PFSK-1 (cell line): ENCODE measurements around the gene CRADD.
A peak's percentile ranks its signal among the peaks of the same experiment; 100 is the strongest.

Experiments used
- FOXP2 ChIP-seq: optimal IDR thresholded peaks from 2 replicates; pipeline ENCODE3; 2011; ENCODE audit warnings: borderline replicate concordance, control low read depth, inconsistent platforms; ENCODE audit not compliant: insufficient read depth; ENCODE audit errors: extremely low read length, extremely low read depth
- POLR2AphosphoS5 ChIP-seq: IDR thresholded peaks from 2 replicates; pipeline ENCODE4 v1.6.1; 2012; ENCODE audit warnings: low read depth, mild to moderate bottlenecking, control low read depth, low read length, moderate library complexity
- SIN3A ChIP-seq: IDR thresholded peaks from 2 replicates; pipeline ENCODE4 v1.6.1; 2012; ENCODE audit warnings: mild to moderate bottlenecking, low read length, moderate library complexity, borderline replicate concordance; ENCODE audit not compliant: insufficient read depth
- TAF1 ChIP-seq: IDR thresholded peaks from 2 replicates; pipeline ENCODE4 v1.6.1; 2012; ENCODE audit warnings: low read length, control low read depth, borderline replicate concordance; ENCODE audit not compliant: insufficient read depth
- TF ChIP-seq, protein P1 (sequence below), 2 experiments: IDR thresholded peaks; 2 replicates each; pipeline versions ENCODE4 v1.6.1 to v1.8.0; 2011 to 2012; ENCODE audit warnings: low read depth in 2 of 2, low read length in 2 of 2, control low read depth in 1 of 2, inconsistent platforms in 1 of 2, mild to moderate bottlenecking in 1 of 2, moderate library complexity in 1 of 2; ENCODE audit not compliant: insufficient read depth in 1 of 2

CRADD gene

GRCh38 chr12:93780101-93780641, 103.0 kb downstream of the CRADD start:
- TF ChIP-seq, protein P1, sequence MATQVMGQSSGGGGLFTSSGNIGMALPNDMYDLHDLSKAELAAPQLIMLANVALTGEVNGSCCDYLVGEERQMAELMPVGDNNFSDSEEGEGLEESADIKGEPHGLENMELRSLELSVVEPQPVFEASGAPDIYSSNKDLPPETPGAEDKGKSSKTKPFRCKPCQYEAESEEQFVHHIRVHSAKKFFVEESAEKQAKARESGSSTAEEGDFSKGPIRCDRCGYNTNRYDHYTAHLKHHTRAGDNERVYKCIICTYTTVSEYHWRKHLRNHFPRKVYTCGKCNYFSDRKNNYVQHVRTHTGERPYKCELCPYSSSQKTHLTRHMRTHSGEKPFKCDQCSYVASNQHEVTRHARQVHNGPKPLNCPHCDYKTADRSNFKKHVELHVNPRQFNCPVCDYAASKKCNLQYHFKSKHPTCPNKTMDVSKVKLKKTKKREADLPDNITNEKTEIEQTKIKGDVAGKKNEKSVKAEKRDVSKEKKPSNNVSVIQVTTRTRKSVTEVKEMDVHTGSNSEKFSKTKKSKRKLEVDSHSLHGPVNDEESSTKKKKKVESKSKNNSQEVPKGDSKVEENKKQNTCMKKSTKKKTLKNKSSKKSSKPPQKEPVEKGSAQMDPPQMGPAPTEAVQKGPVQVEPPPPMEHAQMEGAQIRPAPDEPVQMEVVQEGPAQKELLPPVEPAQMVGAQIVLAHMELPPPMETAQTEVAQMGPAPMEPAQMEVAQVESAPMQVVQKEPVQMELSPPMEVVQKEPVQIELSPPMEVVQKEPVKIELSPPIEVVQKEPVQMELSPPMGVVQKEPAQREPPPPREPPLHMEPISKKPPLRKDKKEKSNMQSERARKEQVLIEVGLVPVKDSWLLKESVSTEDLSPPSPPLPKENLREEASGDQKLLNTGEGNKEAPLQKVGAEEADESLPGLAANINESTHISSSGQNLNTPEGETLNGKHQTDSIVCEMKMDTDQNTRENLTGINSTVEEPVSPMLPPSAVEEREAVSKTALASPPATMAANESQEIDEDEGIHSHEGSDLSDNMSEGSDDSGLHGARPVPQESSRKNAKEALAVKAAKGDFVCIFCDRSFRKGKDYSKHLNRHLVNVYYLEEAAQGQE (IDR thresholded peaks at IDR 0.05; ENCODE audit: insufficient read depth in 1 of 2, low read depth in 2 of 2, low read length in 2 of 2): no peak
- TF ChIP-seq POLR2AphosphoS5 (no peak), TAF1 (no peak), FOXP2 (no peak), SIN3A (no peak)

DNA sequence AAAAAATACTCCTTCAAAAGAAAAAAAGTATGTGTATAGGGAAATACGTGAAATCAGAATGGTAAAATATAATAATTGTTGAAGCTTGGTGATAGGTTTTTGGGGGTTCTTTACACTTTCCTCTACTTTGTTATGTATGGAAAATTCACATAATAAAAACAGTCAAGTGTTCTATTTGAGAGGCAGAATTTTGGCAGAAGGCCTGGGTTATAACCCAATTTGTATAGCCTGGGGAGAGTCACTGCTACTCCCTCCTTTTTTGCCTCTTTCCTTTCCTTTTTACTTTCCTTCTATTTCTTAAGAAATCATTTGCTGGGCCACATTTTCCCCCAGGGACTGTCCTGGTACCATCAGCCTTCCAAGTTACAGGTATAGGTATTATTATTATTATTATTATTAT, 105.7 kb downstream of the CRADD start:
- TF ChIP-seq, protein P1 (IDR thresholded peaks at IDR 0.05; ENCODE audit: insufficient read depth in 1 of 2, low read depth in 2 of 2, low read length in 2 of 2): no peak
- TF ChIP-seq POLR2AphosphoS5: no peak
- no peak for TF ChIP-seq FOXP2
- TF ChIP-seq SIN3A: no peak
- TF ChIP-seq TAF1: no peak

DNA sequence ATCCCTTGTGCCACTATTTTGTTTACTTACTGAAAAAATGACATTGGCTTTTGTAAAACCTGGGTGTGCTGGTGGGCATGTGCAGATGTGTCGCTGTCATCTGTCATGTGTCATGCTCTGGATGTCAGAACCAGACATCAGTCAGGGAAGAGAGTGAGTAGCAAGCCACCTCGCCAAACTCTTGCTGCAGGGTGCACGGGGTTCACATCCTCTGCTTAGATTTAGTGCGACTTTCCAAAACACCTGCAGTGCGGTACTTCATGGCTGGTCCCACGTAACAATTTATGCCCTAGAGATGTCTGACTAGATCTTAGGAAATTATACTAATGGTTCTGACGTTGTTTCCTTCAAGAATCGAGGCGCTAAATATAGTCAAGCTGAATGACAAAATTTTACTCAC, 106.7 kb downstream of the CRADD start:
- no peak for TF ChIP-seq SIN3A
- TF ChIP-seq, protein P1 (IDR thresholded peaks at IDR 0.05; ENCODE audit: insufficient read depth in 1 of 2, low read depth in 2 of 2, low read length in 2 of 2): no peak
- no peak for TF ChIP-seq POLR2AphosphoS5
- TF ChIP-seq TAF1: no peak
- TF ChIP-seq FOXP2: no peak

DNA sequence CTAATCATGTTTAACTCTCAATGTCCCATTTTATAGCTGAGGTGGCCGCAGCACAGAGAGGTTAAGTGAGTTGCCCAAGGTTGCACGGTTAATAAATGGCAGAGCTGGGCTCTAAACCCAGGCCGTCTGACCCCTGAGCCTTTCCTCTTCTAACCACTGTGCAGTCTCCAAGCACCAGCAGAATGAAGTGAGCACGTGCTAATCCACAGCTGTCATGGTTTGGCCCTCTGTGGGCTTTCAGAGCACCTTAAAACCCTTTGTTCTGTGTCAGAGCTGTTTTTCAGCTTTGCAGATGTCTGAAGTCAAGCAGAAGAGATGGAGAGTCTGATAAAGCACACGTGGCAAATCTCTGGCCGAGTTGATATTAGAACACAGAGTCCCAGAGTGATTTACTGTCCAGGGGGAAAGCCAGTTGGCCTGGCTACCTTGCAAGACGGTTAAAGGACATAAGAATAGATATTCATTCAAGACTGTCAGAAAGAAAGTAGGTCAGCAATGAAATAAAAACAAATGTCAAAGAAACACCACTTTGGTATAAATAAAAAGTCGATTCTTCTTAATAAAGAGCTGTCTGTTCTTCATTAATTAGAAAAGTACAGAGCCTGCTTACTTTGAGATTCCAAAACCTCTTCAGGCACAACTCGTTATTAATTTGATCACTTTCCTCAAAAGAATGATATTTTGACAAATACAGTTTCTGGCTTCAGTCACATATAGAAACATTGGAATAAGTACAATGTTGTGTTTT, 107.3 kb downstream of the CRADD start:
- TF ChIP-seq, protein P1 (IDR thresholded peaks at IDR 0.05; ENCODE audit: insufficient read depth in 1 of 2, low read depth in 2 of 2, low read length in 2 of 2): peak in 1 of 2 experiments; percentile 46; a peak in 1 of 4 replicates
- TF ChIP-seq SIN3A (peak; percentile 90; the same call in 1 of the 2 replicates), POLR2AphosphoS5 (no peak)
